Endothelial cell of umbilical vein (primary cell): Measurements from ENCODE around the gene CFAP161. TPM values are rescaled to one million over a fixed set of nuclear protein-coding genes. Genes with fewer than 3 reads are reported as not detected.

Experiments
- BruUV-seq: library from RNA; stranded (reverse); fragments of 400-500 nt; replicated peaks from 2 replicates; lab custom pipeline; 2021; lab: Mats Ljungman, UMichigan
- CTCF ChIA-PET: fragments of 300-600, 350-600 bp; sonication (Branson Sonifier 250); formaldehyde crosslinking; loops from one replicate; lab custom pipeline; 2021; ENCODE audit warnings: antibody characterized with exemption, inconsistent platforms; lab: Charles Lee
- POLR2A ChIA-PET: fragments of 300-600, 350-600 bp; sonication (Branson Sonifier 250); formaldehyde crosslinking; loops from one replicate; lab custom pipeline; 2021; ENCODE audit warnings: antibody characterized with exemption, inconsistent platforms; lab: Charles Lee
- DNase-seq: peaks from one replicate; pipeline ENCODE4 v3.0.0-alpha.2; 2011; ENCODE audit warnings: low read depth, low spot score
- FAIRE-seq: peaks from 2 replicates; lab custom pipeline; 2011; peaks lifted over from hg19 to GRCh38; lab: Jason Lieb, UNC
- H2AFZ ChIP-seq: 2 replicates; pipeline ENCODE4 v1.6.0; 2012; ENCODE audit warnings: low read depth, low read length, control low read depth, inconsistent platforms
- H3K27ac ChIP-seq: 2 replicates; pipeline ENCODE4 v1.5.1; 2011; ENCODE audit warnings: low read depth, mild to moderate bottlenecking, control low read depth, low read length, moderate library complexity; ENCODE audit not compliant: insufficient read depth
- H3K27me3 ChIP-seq, 2 experiments: 2 replicates each; pipeline versions ENCODE4 v1.6.0 to v1.6.1; 2011; ENCODE audit warnings: low read length in 2 of 2, mixed read lengths in 1 of 2; ENCODE audit not compliant: control insufficient read depth in 2 of 2, insufficient read depth in 2 of 2
- H3K36me3 ChIP-seq, 2 experiments: 2 replicates in 1 of 2; 3 replicates in 1 of 2; pipeline ENCODE4 v1.5.1; 2011; ENCODE audit warnings: low read length in 2 of 2, mild to moderate bottlenecking in 1 of 2, moderate library complexity in 1 of 2; ENCODE audit not compliant: control insufficient read depth in 2 of 2, insufficient read depth in 2 of 2; ENCODE audit errors: extremely low read depth in 1 of 2
- H3K4me1 ChIP-seq: 3 replicates; pipeline ENCODE4 v1.5.1; 2011; ENCODE audit warnings: mild to moderate bottlenecking, low read length; ENCODE audit not compliant: control insufficient read depth, insufficient read depth; ENCODE audit errors: extremely low read depth
- H3K4me2 ChIP-seq: 2 replicates; pipeline ENCODE4 v1.6.1; 2011; ENCODE audit warnings: low read length, control low read depth, mixed read lengths; ENCODE audit not compliant: insufficient read depth
- H3K4me3 ChIP-seq, 3 experiments: fragments of 200-600 bp in 1 of 3; sonication (generic), shearing (Covaris generic) in 1 of 3; replicated peaks in 1 of 3; 2 replicates each; pipeline ENCODE4 v1.5.1; 2011 to 2016; ENCODE audit warnings: control low read depth in 3 of 3, low read length in 3 of 3, mild to moderate bottlenecking in 2 of 3, inconsistent platforms in 1 of 3, low read depth in 1 of 3, moderate library complexity in 1 of 3; ENCODE audit not compliant: insufficient read depth in 1 of 3
- H3K79me2 ChIP-seq: 2 replicates; pipeline ENCODE4 v1.6.0; 2012; ENCODE audit warnings: low read length, inconsistent platforms; ENCODE audit not compliant: control insufficient read depth, insufficient read depth
- H3K9ac ChIP-seq: replicated peaks from 2 replicates; pipeline ENCODE3; 2011; ENCODE audit warnings: low read length, control low read depth; ENCODE audit not compliant: insufficient read depth; ENCODE audit errors: extremely low read depth
- H3K9me1 ChIP-seq: replicated peaks from 3 replicates; pipeline ENCODE4 v1.6.0; 2011; ENCODE audit warnings: mild to moderate bottlenecking, low read length; ENCODE audit not compliant: control insufficient read depth, insufficient read depth; ENCODE audit errors: extremely low read depth
- H3K9me3 ChIP-seq: replicated peaks from 2 replicates; pipeline ENCODE4 v1.5.1; 2012; ENCODE audit warnings: low read length, inconsistent platforms; ENCODE audit not compliant: control insufficient read depth, insufficient read depth
- H4K20me1 ChIP-seq: replicated peaks from 2 replicates; pipeline ENCODE3; 2011; ENCODE audit warnings: mild to moderate bottlenecking, low read length; ENCODE audit not compliant: control insufficient read depth, insufficient read depth; ENCODE audit errors: extremely low read depth
- EZH2 ChIP-seq: IDR thresholded peaks from 2 replicates; pipeline ENCODE4 v1.6.1; 2012; ENCODE audit warnings: borderline replicate concordance, low read depth, mild to moderate bottlenecking, moderate library complexity, low read length, inconsistent platforms; ENCODE audit not compliant: severe bottlenecking
- FOS ChIP-seq: IDR thresholded peaks from 2 replicates; pipeline ENCODE4 v1.6.1; 2011; ENCODE audit warnings: mild to moderate bottlenecking, low read length, moderate library complexity, borderline replicate concordance; ENCODE audit not compliant: insufficient read depth
- GATA2 ChIP-seq: IDR thresholded peaks from 2 replicates; pipeline ENCODE4 v1.7.0; 2011; ENCODE audit warnings: low read depth, mild to moderate bottlenecking, moderate library complexity, mixed read lengths, low read length; ENCODE audit not compliant: insufficient read length, insufficient read depth
- JUN ChIP-seq: IDR thresholded peaks from 2 replicates; pipeline ENCODE4 v1.6.1; 2011; ENCODE audit warnings: borderline replicate concordance, low read depth; ENCODE audit not compliant: insufficient read length, insufficient read depth
- MYC ChIP-seq: IDR thresholded peaks from one replicate; pipeline ENCODE4 v1.6.1; 2011; ENCODE audit warnings: mild to moderate bottlenecking, low read depth, low read length
- POLR2A ChIP-seq: IDR thresholded peaks from 2 replicates; pipeline ENCODE4 v1.6.1; 2012; ENCODE audit warnings: low read depth, mild to moderate bottlenecking, control low read depth, low read length
- POLR2AphosphoS5 ChIP-seq: IDR thresholded peaks from 2 replicates; pipeline ENCODE4 v1.6.1; 2012; ENCODE audit warnings: low read depth, mild to moderate bottlenecking, control low read depth, low read length, moderate library complexity; ENCODE audit not compliant: insufficient read depth
- dilution Hi-C: fragments of 300-500 bp; cut with MboI; formaldehyde crosslinking; loops from one replicate; pipeline ENCODE4 v1.15.0; 2019; ENCODE audit warnings: low sequenced_read_pairs; ENCODE audit not compliant: extremely low pct_ligation_motif_present
- intact Hi-C: fragments of 100-400 bp; cut with micrococcal nuclease; formaldehyde crosslinking; loops from one replicate; pipeline ENCODE4 v1.10.0; 2022
- polyA plus RNA-seq, 4 experiments: library from polyadenylated mRNA; depleted of rRNA in 3 of 4; stranded (reverse) in 3 of 4; unstranded in 1 of 4; fragments of >200 nt; gene quantifications; 2 replicates each; pipeline versions ENCODE4 v1.2.1 to v1.2.3, GENCODE V29; 2011 to 2012; ENCODE audit warnings: missing spikeins in 1 of 4
- total RNA-seq: library from RNA; stranded (reverse); gene quantifications from 2 replicates; pipeline ENCODE4 v1.2.3, GENCODE V29; 2021
- TF ChIP-seq, protein P1 (sequence below), 2 donors: IDR thresholded peaks; 1 replicate in 1 of 2; 2 replicates in 1 of 2; pipeline ENCODE4 v1.5.1; 2011; ENCODE audit warnings: low read length in 2 of 2, mild to moderate bottlenecking in 2 of 2, moderate library complexity in 2 of 2, control low read depth in 1 of 2, inconsistent platforms in 1 of 2, low read depth in 1 of 2; ENCODE audit not compliant: insufficient read depth in 1 of 2; ENCODE audit errors: extremely low read depth in 1 of 2
- TF ChIP-seq, protein P2 (sequence below): IDR thresholded peaks from 2 replicates; pipeline ENCODE4 v1.6.1; 2011; ENCODE audit not compliant: insufficient read depth, insufficient read length

CFAP161 gene
- total and polyA plus RNA-seq, 2 donors (not counting 3 experiments of a cell fraction or from before 2014, with no cell fraction given) = 0.08 TPM; not detected in 1

DNA sequence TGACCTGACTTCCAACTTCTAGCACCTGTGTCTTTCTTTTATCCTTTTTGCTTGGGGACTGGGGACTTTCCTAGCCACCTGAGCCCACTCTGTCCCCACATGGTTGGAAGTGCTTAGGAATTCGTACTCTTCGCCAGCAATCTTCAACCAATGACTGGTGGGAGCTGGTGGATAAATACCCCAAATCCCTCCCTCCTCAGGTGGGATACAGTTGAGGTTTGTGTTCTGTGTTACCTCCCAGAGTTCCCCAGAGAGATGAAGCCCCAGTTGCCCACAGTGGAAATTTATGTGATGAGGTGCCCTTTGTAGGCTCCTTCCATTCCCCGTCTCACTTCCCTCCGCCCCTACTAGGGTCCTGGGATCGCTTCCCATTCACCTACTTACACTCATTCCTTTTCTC, 40.1 kb upstream of the CFAP161 start:
- Histone ChIP-seq H3K79me2 (no peaks in the 10 kb centered on the region), H3K4me2 (no peak overlapping the region), H3K27me3 (no peaks in the 10 kb centered on the region), H3K9ac (no peak overlapping the region), H2AFZ (no peak overlapping the region), H3K4me3 (no peak overlapping the region), H3K27ac (no peak overlapping the region), H4K20me1 (no peaks in the 10 kb centered on the region), H3K9me3 (no peaks in the 10 kb centered on the region), H3K4me1 (peaks cover 21% of the 10 kb centered on the region), H3K36me3 (no peaks in the 10 kb centered on the region), H3K9me1 (no peaks in the 10 kb centered on the region)
- TF ChIP-seq POLR2A (no peak), GATA2 (no peak), POLR2AphosphoS5 (no peak), FOS (no peak), MYC (no peak), EZH2 (no peak), JUN (no peak)
- TF ChIP-seq, protein P1, sequence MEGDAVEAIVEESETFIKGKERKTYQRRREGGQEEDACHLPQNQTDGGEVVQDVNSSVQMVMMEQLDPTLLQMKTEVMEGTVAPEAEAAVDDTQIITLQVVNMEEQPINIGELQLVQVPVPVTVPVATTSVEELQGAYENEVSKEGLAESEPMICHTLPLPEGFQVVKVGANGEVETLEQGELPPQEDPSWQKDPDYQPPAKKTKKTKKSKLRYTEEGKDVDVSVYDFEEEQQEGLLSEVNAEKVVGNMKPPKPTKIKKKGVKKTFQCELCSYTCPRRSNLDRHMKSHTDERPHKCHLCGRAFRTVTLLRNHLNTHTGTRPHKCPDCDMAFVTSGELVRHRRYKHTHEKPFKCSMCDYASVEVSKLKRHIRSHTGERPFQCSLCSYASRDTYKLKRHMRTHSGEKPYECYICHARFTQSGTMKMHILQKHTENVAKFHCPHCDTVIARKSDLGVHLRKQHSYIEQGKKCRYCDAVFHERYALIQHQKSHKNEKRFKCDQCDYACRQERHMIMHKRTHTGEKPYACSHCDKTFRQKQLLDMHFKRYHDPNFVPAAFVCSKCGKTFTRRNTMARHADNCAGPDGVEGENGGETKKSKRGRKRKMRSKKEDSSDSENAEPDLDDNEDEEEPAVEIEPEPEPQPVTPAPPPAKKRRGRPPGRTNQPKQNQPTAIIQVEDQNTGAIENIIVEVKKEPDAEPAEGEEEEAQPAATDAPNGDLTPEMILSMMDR (IDR thresholded peaks at IDR 0.05; ENCODE audit: extremely low read depth in 1 of 2, insufficient read depth in 1 of 2, low read depth in 1 of 2, low read length in 2 of 2) = no peak
- TF ChIP-seq, protein P2, sequence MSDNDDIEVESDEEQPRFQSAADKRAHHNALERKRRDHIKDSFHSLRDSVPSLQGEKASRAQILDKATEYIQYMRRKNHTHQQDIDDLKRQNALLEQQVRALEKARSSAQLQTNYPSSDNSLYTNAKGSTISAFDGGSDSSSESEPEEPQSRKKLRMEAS = no peak
- FAIRE-seq = no peak
- CTCF ChIA-PET = interaction anchor here (2.2 to 2.4 kb wide), 3 partner anchors 12 to 172 kb away, joined by 10 to 32 read pairs (median 15); no protein-coding TSS in a partner anchor
- intact Hi-C loops (loop anchor here (2.0 kb wide), 2 partner anchors 23 to 71 kb away; no protein-coding TSS in a partner anchor), dilution Hi-C loops (no loop called here)
- DNase-seq = no peak
- BruUV-seq = no TSS peak
- POLR2A ChIA-PET = no interaction called here
